IMR-90 (cell line): ENCODE measurements around the gene CPSF2. TPM values are rescaled to one million over a fixed set of nuclear protein-coding genes. Genes with fewer than 3 reads are reported as not detected.

Experiments
- ATAC-seq: fragments of 200-7000 bp; cut with Tn5 transposase; 2 replicates; pipeline ENCODE4 v1.9.1; 2020; ENCODE audit warnings: low read depth, mild to moderate bottlenecking, moderate library complexity
- BruUV-seq: library from RNA; stranded (reverse); fragments of 400-500 nt; replicated peaks from 2 replicates; lab custom pipeline; 2021; lab: Mats Ljungman, UMichigan
- CTCF ChIA-PET: fragments of 300-600 bp; formaldehyde crosslinking; extraction: SDS; loops from one replicate; lab custom pipeline; 2021; ENCODE audit warnings: antibody characterized with exemption; lab: Yijun Ruan, JAX
- POLR2A ChIA-PET: fragments of 300-600 bp; sonication (Branson Sonifier 250); formaldehyde crosslinking; loops from one replicate; lab custom pipeline; 2022; ENCODE audit warnings: antibody characterized with exemption; ENCODE audit not compliant: unreplicated experiment; lab: Charles Lee
- DNase-seq: peaks from one replicate; pipeline ENCODE4 v3.0.0; 2013
- H2AFZ ChIP-seq: replicated peaks from 2 replicates; pipeline ENCODE3; 2013; ENCODE audit warnings: low read length, mild to moderate bottlenecking; ENCODE audit not compliant: poor library complexity
- H2AK5ac ChIP-seq: 2 replicates; pipeline ENCODE4 v1.6.1; 2013; ENCODE audit warnings: low read depth, low read length, inconsistent platforms
- H2AK9ac ChIP-seq: replicated peaks from 2 replicates; pipeline ENCODE3; 2013; ENCODE audit warnings: mild to moderate bottlenecking, low read depth, low read length, moderate library complexity; ENCODE audit not compliant: poor library complexity
- H2BK120ac ChIP-seq: 2 replicates; pipeline ENCODE4 v1.6.1; 2013; ENCODE audit warnings: low read depth, low read length, inconsistent platforms
- H2BK15ac ChIP-seq: 3 replicates; pipeline ENCODE4 v1.6.1; 2013; ENCODE audit warnings: low read depth, low read length, inconsistent platforms
- H2BK20ac ChIP-seq: 2 replicates; pipeline ENCODE4 v1.6.1; 2013; ENCODE audit warnings: low read depth, mild to moderate bottlenecking, inconsistent platforms, low read length, moderate library complexity
- H2BK5ac ChIP-seq: 2 replicates; pipeline ENCODE4 v1.6.1; 2013; ENCODE audit warnings: mild to moderate bottlenecking, low read depth, low read length, inconsistent platforms; ENCODE audit not compliant: poor library complexity, severe bottlenecking
- H3K14ac ChIP-seq: replicated peaks from 2 replicates; pipeline ENCODE4 v1.6.1; 2013; ENCODE audit warnings: low read depth, low read length, inconsistent platforms
- H3K18ac ChIP-seq: 2 replicates; pipeline ENCODE4 v1.6.1; 2013; ENCODE audit warnings: low read depth, low read length, control low read depth
- H3K23ac ChIP-seq: 2 replicates; pipeline ENCODE4 v1.6.1; 2013; ENCODE audit warnings: low read depth, low read length, inconsistent platforms
- H3K27ac ChIP-seq: 2 replicates; pipeline ENCODE4 v1.5.1; 2013; ENCODE audit warnings: mild to moderate bottlenecking, control low read depth, low read length; ENCODE audit not compliant: insufficient read depth
- H3K27me3 ChIP-seq: 2 replicates; pipeline ENCODE4 v1.6.1; 2013; ENCODE audit warnings: low read length; ENCODE audit not compliant: control insufficient read depth, insufficient read depth
- H3K36me3 ChIP-seq: 2 replicates; pipeline ENCODE4 v1.6.1; 2013; ENCODE audit warnings: low read length, mixed read lengths; ENCODE audit not compliant: control insufficient read depth, insufficient read depth
- H3K4ac ChIP-seq: 2 replicates; pipeline ENCODE4 v1.6.1; 2013; ENCODE audit warnings: low read depth, low read length, inconsistent platforms
- H3K4me1 ChIP-seq: 2 replicates; pipeline ENCODE4 v1.6.1; 2013; ENCODE audit warnings: low read length, mixed read lengths; ENCODE audit not compliant: control insufficient read depth, insufficient read depth
- H3K4me2 ChIP-seq: 2 replicates; pipeline ENCODE4 v1.6.1; 2013; ENCODE audit warnings: low read depth, mild to moderate bottlenecking, control low read depth, low read length, moderate library complexity
- H3K4me3 ChIP-seq: 2 replicates; pipeline ENCODE4 v1.5.1; 2013; ENCODE audit warnings: low read depth, mild to moderate bottlenecking, control low read depth, low read length, moderate library complexity; ENCODE audit not compliant: insufficient read depth
- H3K56ac ChIP-seq: 2 replicates; pipeline ENCODE4 v1.6.1; 2013; ENCODE audit warnings: low read length, inconsistent platforms; ENCODE audit not compliant: insufficient read depth; ENCODE audit errors: extremely low read depth
- H3K79me1 ChIP-seq, 2 experiments: 2 replicates each; pipeline ENCODE4 v1.6.1; 2013; ENCODE audit warnings: low read length in 2 of 2, inconsistent platforms in 1 of 2, low read depth in 1 of 2
- H3K9ac ChIP-seq: 2 replicates; pipeline ENCODE4 v1.6.1; 2013; ENCODE audit warnings: low read depth, low read length, control low read depth
- H3K9me1 ChIP-seq: 2 replicates; pipeline ENCODE4 v1.6.1; 2013; ENCODE audit warnings: low read length, inconsistent platforms; ENCODE audit not compliant: insufficient read depth
- H3K9me3 ChIP-seq: 2 replicates; pipeline ENCODE4 v1.6.1; 2013; ENCODE audit warnings: low read length; ENCODE audit not compliant: control insufficient read depth, insufficient read depth
- H4K20me1 ChIP-seq: 2 replicates; pipeline ENCODE4 v1.6.1; 2013; ENCODE audit warnings: low read length, inconsistent platforms; ENCODE audit not compliant: insufficient read depth
- H4K5ac ChIP-seq: 2 replicates; pipeline ENCODE4 v1.6.1; 2013; ENCODE audit warnings: mild to moderate bottlenecking, low read depth, low read length, control low read depth
- H4K8ac ChIP-seq, 2 experiments: 2 replicates each; pipeline ENCODE4 v1.6.1; 2013; ENCODE audit warnings: low read depth in 2 of 2, low read length in 2 of 2, control low read depth in 1 of 2, inconsistent platforms in 1 of 2
- H4K91ac ChIP-seq: 2 replicates; pipeline ENCODE4 v1.6.1; 2013; ENCODE audit warnings: low read depth, low read length, inconsistent platforms; ENCODE audit not compliant: insufficient read depth
- CTCF ChIP-seq: conservative IDR thresholded peaks from 2 replicates; pipeline ENCODE4 v1.5.1; 2012; ENCODE audit warnings: mild to moderate bottlenecking, low read depth, low read length, improper control_type of control experiment
- FOS ChIP-seq: fragments of 150-350 bp; IDR thresholded peaks from 2 replicates; pipeline ENCODE4 v1.6.1; 2016; ENCODE audit warnings: low read depth, low read length
- RAD21 ChIP-seq: IDR thresholded peaks from 2 replicates; pipeline ENCODE4 v1.6.1; 2012; ENCODE audit warnings: low read length, improper control_type of control experiment
- WGBS, 2 experiments: methylation state at CpG; one replicate each; pipeline versions ENCODE4 v1.1.5 to v1.1.7; 2013; ENCODE audit warnings: missing lambda C conversion rate in 2 of 2; ENCODE audit not compliant: insufficient read length in 1 of 2; ENCODE audit errors: extremely low coverage in 2 of 2; 5-methylcytosine and 5-hydroxymethylcytosine counted together
- dilution Hi-C: fragments of 300-500 bp; cut with HindIII; formaldehyde crosslinking; loops from one replicate; pipeline ENCODE4 v1.14.3; 2018; ENCODE audit warnings: low sequenced_read_pairs; ENCODE audit not compliant: unreplicated experiment
- in situ Hi-C: fragments of 300-500 bp; cut with MboI; formaldehyde crosslinking; loops from 3 replicates; pipeline ENCODE4 v1.14.3; 2019; ENCODE audit warnings: low sequenced_read_pairs, inconsistent platforms, mixed read lengths
- intact Hi-C: fragments of 100-400 bp; cut with micrococcal nuclease; formaldehyde crosslinking; loops from 2 replicates; pipeline ENCODE4 v1.10.0; 2022
- polyA plus RNA-seq, 3 experiments: library from polyadenylated mRNA; depleted of rRNA; stranded (reverse); fragments of >200 nt; gene quantifications; 2 replicates each; pipeline ENCODE4 v1.2.3, GENCODE V29; 2012; ENCODE audit warnings: low replicate concordance in 1 of 3
- total RNA-seq: library from RNA; depleted of rRNA; stranded (reverse); fragments of >200 nt; gene quantifications from 2 replicates; pipeline ENCODE4 v1.2.3, GENCODE V29; 2012

Gene CPSF2
- total and polyA plus RNA-seq, 2 of the 4 experiments (the other 2 are of a cell fraction), result 18.5 to 30.6 TPM

DNA sequence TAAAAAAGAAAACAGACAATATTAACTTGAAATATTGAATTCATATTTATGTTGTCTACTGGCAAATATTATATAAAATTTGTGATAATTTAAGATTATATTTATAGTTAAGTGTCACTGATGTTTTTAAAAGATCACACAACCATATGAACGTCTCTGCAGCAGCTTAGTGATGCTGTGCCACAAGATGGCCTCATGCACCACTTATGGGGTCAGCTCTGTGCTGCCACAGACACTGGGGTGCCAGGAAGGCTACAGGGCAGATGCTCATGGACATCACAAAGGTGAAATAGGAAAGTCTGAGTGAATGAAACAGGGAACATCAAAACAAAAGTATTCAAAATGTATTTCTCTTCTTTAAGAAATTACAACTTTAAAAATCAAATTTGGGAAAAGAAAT, 28.4 kb upstream of the CPSF2 start:
- in situ Hi-C loops (no loop called here), intact Hi-C loops (no loop called here), dilution Hi-C loops (no loop called here)
- H3K27me3 ChIP-seq, result no peaks in the 10 kb centered on the region
- H3K4me2 ChIP-seq, result no peak overlapping the region
- peaks cover 0 to 13% of the 10 kb centered on the region in 2 experiments; a peak in 2 of 4 replicates for H3K79me1 ChIP-seq
- no peak overlapping the region for H2AK5ac ChIP-seq
- no peaks in the 10 kb centered on the region for H3K9me3 ChIP-seq
- no peak overlapping the region for H2BK15ac ChIP-seq
- POLR2A ChIA-PET, result no interaction called here
- H3K18ac ChIP-seq, result no peak overlapping the region
- no peak overlapping the region for H2BK20ac ChIP-seq
- H2AFZ ChIP-seq, result no peak overlapping the region
- H3K23ac ChIP-seq, result no peak overlapping the region
- H3K27ac ChIP-seq, result no peak overlapping the region
- ATAC-seq, result no peak
- no peaks in the 10 kb centered on the region for H3K4me1 ChIP-seq
- H4K8ac ChIP-seq, result no peak overlapping the region
- no peak overlapping the region for H2BK120ac ChIP-seq
- WGBS, 2 experiments, result no CpG with 5 or more reads among the region's 1 CpG
- no TSS peak for BruUV-seq
- no peaks in the 10 kb centered on the region; the same call in 1 of the 2 replicates for H3K9me1 ChIP-seq
- H3K36me3 ChIP-seq, result peaks cover 15% of the 10 kb centered on the region
- no peak overlapping the region for H4K91ac ChIP-seq
- H2AK9ac ChIP-seq, result no peak overlapping the region
- H3K56ac ChIP-seq, result no peak overlapping the region
- TF ChIP-seq CTCF (0 out of 2 replicates have a peak, but pooled peaks have one; percentile 8), RAD21 (peak; percentile 13; the same call in 1 of the 2 replicates), FOS (no peak)
- H3K4me3 ChIP-seq, result no peak overlapping the region
- H4K20me1 ChIP-seq, result no peaks in the 10 kb centered on the region
- no peak overlapping the region for H3K4ac ChIP-seq
- H4K5ac ChIP-seq, result no peak overlapping the region
- CTCF ChIA-PET, result no interaction called here
- DNase-seq, result no peak
- no peak overlapping the region for H2BK5ac ChIP-seq
- no peak overlapping the region for H3K14ac ChIP-seq
- H3K9ac ChIP-seq, result no peak overlapping the region
